ENCODE data around the gene ACSF3.

GRCh38 chr16:89149386-89149785 is 55.7 kb downstream of the ACSF3 start:
- TF ChIP-seq RFX5 (IDR thresholded peaks at IDR 0.05; ENCODE audit: low read depth, low read length): no peak
- no peak for TF ChIP-seq CTCF (conservative IDR thresholded peaks at IDR 0.05; ENCODE audit: low read depth, low read length)
- no peak for TF ChIP-seq POLR2A (IDR thresholded peaks at IDR 0.05; ENCODE audit: low read depth, low read length)
- TF ChIP-seq SMC3 (IDR thresholded peaks at IDR 0.05; ENCODE audit: low read depth, low read length): no peak
- TF ChIP-seq USF2 (IDR thresholded peaks at IDR 0.05; ENCODE audit: low read depth, low read length): no peak
- TF ChIP-seq ELK1 (IDR thresholded peaks at IDR 0.05; ENCODE audit: borderline replicate concordance, low read depth, low read length): no peak
- TF ChIP-seq RCOR1 (IDR thresholded peaks at IDR 0.05; ENCODE audit: insufficient replicate concordance, low read length): no peak
- TF ChIP-seq RAD21 (IDR thresholded peaks at IDR 0.05; ENCODE audit: low read length): no peak
- no peak for TF ChIP-seq MAZ (IDR thresholded peaks at IDR 0.05; ENCODE audit: borderline replicate concordance, low read depth, low read length)
